Daoy (cell line): Measurements from ENCODE around the gene MYMX. TPM values are rescaled to one million over a fixed set of nuclear protein-coding genes. Genes with fewer than 3 reads are reported as not detected.

Source experiments
- DNase-seq: peaks from one replicate; pipeline ENCODE4 v3.0.0-alpha.2; 2015; ENCODE audit warnings: low read depth
- total RNA-seq: library from RNA; depleted of rRNA; stranded (reverse); fragments of >200 nt; shearing (Covaris generic); gene quantifications from 2 replicates; pipeline ENCODE4 v1.2.3, GENCODE V29; 2014; rRNA removed

Gene MYMX
- total RNA-seq, 1 experiment from 2014 or later = not detected

- DNase-seq = peak; percentile 40
Observed at GRCh38 chr6:44264154-44265006, 47.7 kb downstream of the MYMX start.

- peak; percentile 97 for DNase-seq
Observed at GRCh38 chr6:44265007-44265721, 48.4 kb downstream of the MYMX start, which contains the start of gene NFKBIE. Gene NFKBIE (minus strand): TSS chr6:44265551. CDS start chr6:44265346, 205 bp downstream.

- DNase-seq = no peak
Observed at GRCh38 chr6:44265722-44266233, 49.1 kb downstream of the MYMX start.

DNA sequence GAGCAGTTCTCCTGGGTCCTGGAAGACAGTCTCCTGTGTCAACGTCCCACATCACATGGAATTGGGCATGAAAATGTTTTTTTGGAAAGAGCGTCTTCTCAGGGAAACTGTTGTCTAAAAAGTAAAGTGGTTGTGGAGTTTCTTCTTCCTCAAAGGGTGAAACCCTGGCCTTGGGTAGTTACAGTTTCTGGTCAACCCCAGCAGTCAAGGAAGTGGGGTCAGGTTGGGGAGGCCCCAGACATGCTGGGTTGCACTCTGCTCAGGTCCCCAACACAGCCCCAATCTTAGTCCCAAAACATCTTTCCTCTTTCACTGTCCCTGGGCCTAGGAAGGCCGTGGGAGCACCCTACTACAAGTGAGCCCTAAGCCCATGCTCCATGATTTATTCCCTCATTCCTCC, 49.6 kb downstream of the MYMX start:
- no peak for DNase-seq

DNA sequence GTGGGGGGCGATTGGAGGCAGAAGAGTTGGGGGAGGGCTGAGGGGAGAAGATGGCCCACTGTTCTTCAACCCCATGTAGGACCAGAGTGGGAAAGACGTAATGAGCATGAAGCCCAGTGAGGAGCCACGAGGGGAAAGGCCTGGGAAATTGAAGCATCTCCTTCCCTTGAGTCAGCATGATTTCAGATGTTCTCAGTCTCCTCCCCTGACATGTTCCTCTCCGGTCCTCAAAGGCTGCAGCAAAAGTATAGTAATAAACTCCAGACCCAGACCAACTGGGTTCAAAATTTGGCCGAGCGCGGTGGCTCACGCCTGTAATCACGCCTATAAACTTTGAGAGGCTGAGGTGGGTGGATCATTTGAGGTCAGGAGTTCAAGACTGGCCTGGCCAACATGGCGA, 50.5 kb downstream of the MYMX start:
- DNase-seq = no peak

Other genes starting within 250 kb of the MYMX start
- gene MRPL14, start 89.5 kb upstream of the MYMX start, total RNA-seq = 143 and 149 TPM in 2 replicates
- 13.7 and 25.5 TPM in 2 replicates for gene TMEM63B, start 89.4 kb upstream of the MYMX start, total RNA-seq
- gene CAPN11, start 58.1 kb upstream of the MYMX start, total RNA-seq = not detected in 2 replicates
- 14.7 and 20.4 TPM in 2 replicates for gene SLC29A1, start 6.7 kb downstream of the MYMX start, total RNA-seq
- gene HSP90AB1, start 30.2 kb downstream of the MYMX start, total RNA-seq = 2,636 and 2,780 TPM in 2 replicates
- 86.8 and 92.8 TPM in 2 replicates for gene SLC35B2, start 40.6 kb downstream of the MYMX start, total RNA-seq
- 42.3 and 56.3 TPM in 2 replicates for gene NFKBIE, start 48.6 kb downstream of the MYMX start, total RNA-seq
- 0.23 and 0.33 TPM in 2 replicates for gene TMEM151B, start 53.5 kb downstream of the MYMX start, total RNA-seq
- 37.9 and 38.2 TPM in 2 replicates for gene AARS2, start 96.4 kb downstream of the MYMX start, total RNA-seq
- not detected in 2 replicates for gene SPATS1, start 125.7 kb downstream of the MYMX start, total RNA-seq
- 50.2 and 57.8 TPM in 2 replicates for gene CDC5L, start 170.8 kb downstream of the MYMX start, total RNA-seq